Activated T-helper 17 cell treated with anti-CD3 and anti-CD28 coated beads, Interleukin-2, amount 50 U/mL, for 72 hours (primary cell): ENCODE results near the gene MAGEA9B. TPM values are rescaled to one million over a fixed set of nuclear protein-coding genes. Genes with fewer than 3 reads are reported as not detected.
"Not testable (repeated sequence)": the region's sequence is repeated elsewhere in the genome, so short reads cannot be mapped to it uniquely, and the experiment has no call there.

Experiments used
- ATAC-seq: fragments of 150-1000 bp; cut with Tn5 transposase; replicated peaks from 2 replicates; pipeline ENCODE4 v1.10.0; 2021; ENCODE audit warnings: mild to moderate bottlenecking, moderate library complexity
- H3K27ac Mint-ChIP-seq: one replicate; pipeline ENCODE4 v1.8.0; 2022; ENCODE audit warnings: mixed read lengths
- H3K27me3 Mint-ChIP-seq: one replicate; pipeline ENCODE4 v1.8.0; 2022; ENCODE audit warnings: mixed read lengths
- H3K36me3 Mint-ChIP-seq: one replicate; pipeline ENCODE4 v1.8.0; 2022; ENCODE audit warnings: low read depth, mild to moderate bottlenecking, mixed read lengths
- H3K4me1 Mint-ChIP-seq: one replicate; pipeline ENCODE4 v1.8.0; 2022; ENCODE audit warnings: mixed read lengths
- H3K4me3 Mint-ChIP-seq: one replicate; pipeline ENCODE4 v1.8.0; 2022; ENCODE audit warnings: mild to moderate bottlenecking, mixed read lengths
- H3K9me3 Mint-ChIP-seq: one replicate; pipeline ENCODE4 v1.8.0; 2022; ENCODE audit warnings: mixed read lengths
- total RNA-seq, 2 donors: library from RNA; stranded (reverse); gene quantifications; one replicate each; pipeline ENCODE4 v1.2.3, GENCODE V29; 2022

MAGEA9B gene
- total RNA-seq, 2 donors from 2014 or later: not detected

- not testable (repeated sequence) for H3K27me3 Mint-ChIP-seq, H3K27ac Mint-ChIP-seq, ATAC-seq, H3K9me3 Mint-ChIP-seq, H3K4me1 Mint-ChIP-seq, H3K4me3 Mint-ChIP-seq
- peaks cover 16% of the 10 kb centered on the region for H3K36me3 Mint-ChIP-seq
Measured at GRCh38 chrX:149533999-149534398, 53.3 kb downstream of the MAGEA9B start.

GRCh38 chrX:149532868-149533267 is 54.4 kb downstream of the MAGEA9B start:
- H3K27ac Mint-ChIP-seq, H3K27me3 Mint-ChIP-seq, H3K4me3 Mint-ChIP-seq, ATAC-seq, H3K9me3 Mint-ChIP-seq, H3K4me1 Mint-ChIP-seq: not testable (repeated sequence)
- H3K36me3 Mint-ChIP-seq: peaks cover 15% of the 10 kb centered on the region

Other genes starting within 250 kb of the MAGEA9B start
- 100 to 1,000 TPM in 1 of 2 donors, 10 to 100 TPM in 1; 91.4 to 127 TPM for gene IDS, start 82.2 kb downstream of the MAGEA9B start, total RNA-seq
- gene EOLA1, start 46.4 kb downstream of the MAGEA9B start, total RNA-seq: 10 to 100 TPM; 42.7 to 53.2 TPM
- gene HSFX3, start 37.5 kb downstream of the MAGEA9B start, total RNA-seq: not detected
- not detected for gene HSFX2, start 7.9 kb upstream of the MAGEA9B start, total RNA-seq
- gene TMEM185A, start 44.3 kb upstream of the MAGEA9B start, total RNA-seq: 10 to 100 TPM; 15.1 to 18.3 TPM
- not detected for gene MAGEA11, start 124.6 kb upstream of the MAGEA9B start, total RNA-seq
- gene HSFX1, start 186.6 kb upstream of the MAGEA9B start, total RNA-seq: under 1 TPM; 0.50 to 0.56 TPM
- gene MAGEA9, start 194.5 kb upstream of the MAGEA9B start, total RNA-seq: not detected